Pancreas (tissue), 10 donors: Measurements from ENCODE around the gene FOLH1. TPM values are rescaled to one million over a fixed set of nuclear protein-coding genes. Genes with fewer than 3 reads are reported as not detected.
A peak's percentile ranks its signal among the peaks of the same experiment; 100 is the strongest.
"Not testable (repeated sequence)": the region's sequence is repeated elsewhere in the genome, so short reads cannot be mapped to it uniquely, and the experiment has no call there.

ENCODE experiments used
- ATAC-seq, 4 donors: fragments of 200-7000 bp; cut with Tn5 transposase; one replicate each; pipeline versions ENCODE4 v1.8.0 to v1.9.1; 2020; ENCODE audit warnings: mild to moderate bottlenecking in 4 of 4, moderate library complexity in 4 of 4
- DNase-seq, 6 donors: peaks; one replicate each; pipeline ENCODE4 v3.0.0-alpha.2; 2020
- FAIRE-seq: peaks from 2 replicates; lab custom pipeline; 2012; peaks lifted over from hg19 to GRCh38; lab: Jason Lieb, UNC
- H3K27ac ChIP-seq, 4 donors: fragments of 200-600 bp; sonication (generic); 1 replicate in 3 of 4; 2 replicates in 1 of 4; pipeline versions ENCODE4 v1.5.0 to v1.8.0; 2020
- H3K27me3 ChIP-seq, 4 donors: fragments of 200-600 bp; one replicate each; pipeline ENCODE4 v1.8.0; 2021
- H3K36me3 ChIP-seq, 3 donors: fragments of 200-600 bp; sonication (generic) in 1 of 3; one replicate each; pipeline versions ENCODE4 v1.5.0 to v1.8.0; 2020 to 2021
- H3K4me1 ChIP-seq, 3 donors: fragments of 200-600 bp; one replicate each; pipeline ENCODE4 v1.8.0; 2021
- H3K4me3 ChIP-seq, 4 donors: fragments of 200-600 bp; sonication (generic) in 2 of 4; one replicate each; pipeline versions ENCODE4 v1.5.0 to v1.8.0; 2020 to 2021
- H3K9me3 ChIP-seq, 4 donors: fragments of 200-600 bp; one replicate each; pipeline ENCODE4 v1.8.0; 2021
- WGBS, 2 donors: extraction: QIAGEN DNeasy Blood & Tissue Kit; methylation state at CpG; one replicate each; pipeline ENCODE4 v1.1.7; 2013; 5-methylcytosine and 5-hydroxymethylcytosine counted together
- intact Hi-C, 3 donors: fragments of 100-400 bp; cut with DNase I; formaldehyde crosslinking; loops; one replicate each; pipeline versions ENCODE4 v1.11.1 to v1.14.2; 2022
- polyA plus RNA-seq, 2 donors: library from polyadenylated mRNA; stranded (reverse); fragments of 200-250 nt; gene quantifications; one replicate each; pipeline ENCODE4 v1.2.3, GENCODE V29; 2013
- total RNA-seq, 6 donors: library from RNA; stranded (reverse); fragmentation: NEBNext Ultra II Directional in 4 of 6; extraction: Animal tissue kit (Norgen Biotek cat#: 25700) in 4 of 6; gene quantifications; one replicate each; pipeline versions ENCODE4 v1.2.1 to v1.2.4, GENCODE V29; 2021 to 2023
- TF ChIP-seq, protein P1 (sequence below), 4 donors: fragments of 200-600 bp; sonication (generic) in 3 of 4; IDR thresholded peaks; one replicate each; pipeline versions ENCODE4 v1.5.0 to v1.8.0; 2021; ENCODE audit warnings: antibody characterized with exemption in 4 of 4
- donor health status: healthy with polysubstance abuse.
- donor health status: DM: no; HTN: no; CAD: no; lungs with moderate emphysema.
- donor health status: DM: no; HTN: no; CAD: no.
- donor health status: control.
- donor health status: control.
- donor health status: Bipolar disorder and iron deficiency.
- donor health status: DM: yes; HTN: yes; CAD: no.
- donor health status: DM: no; HTN: no; CAD: no.
- donor health status: DM: no; HTN: no; CAD: no.
- donor health status: DM: yes; HTN: yes; CAD: no.

Gene FOLH1
- total and polyA plus RNA-seq, 8 donors: 0.12 to 0.87 (median 0.19) TPM; not detected in 3

DNA sequence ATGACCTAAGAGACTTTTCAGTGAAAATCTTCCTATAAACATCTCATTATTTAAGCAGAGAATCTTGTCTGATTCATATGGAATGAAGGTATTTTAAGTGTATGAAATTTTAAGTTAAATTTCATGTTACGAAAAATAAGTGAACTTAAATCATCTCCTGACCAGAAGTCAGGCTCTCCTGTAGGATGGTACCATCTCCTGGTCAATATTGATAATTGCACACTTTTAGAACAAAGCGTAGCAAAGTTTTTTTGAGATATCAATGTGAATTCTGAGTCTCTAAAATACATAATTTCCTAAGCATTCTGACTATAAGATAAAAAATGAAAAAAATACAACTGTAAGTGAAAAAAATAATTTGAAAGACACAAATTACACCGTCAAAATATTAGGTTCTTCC, 38.8 kb downstream of the FOLH1 start:
- H3K9me3 ChIP-seq, intact Hi-C loops, H3K36me3 ChIP-seq, H3K27me3 ChIP-seq, ATAC-seq, H3K4me3 ChIP-seq, H3K27ac ChIP-seq, H3K4me1 ChIP-seq, DNase-seq: not testable (repeated sequence)
- FAIRE-seq: peak; percentile 91
- 54 to 67% methylated on average over 3 of the region's 3 CpGs for WGBS, 2 donors

DNA sequence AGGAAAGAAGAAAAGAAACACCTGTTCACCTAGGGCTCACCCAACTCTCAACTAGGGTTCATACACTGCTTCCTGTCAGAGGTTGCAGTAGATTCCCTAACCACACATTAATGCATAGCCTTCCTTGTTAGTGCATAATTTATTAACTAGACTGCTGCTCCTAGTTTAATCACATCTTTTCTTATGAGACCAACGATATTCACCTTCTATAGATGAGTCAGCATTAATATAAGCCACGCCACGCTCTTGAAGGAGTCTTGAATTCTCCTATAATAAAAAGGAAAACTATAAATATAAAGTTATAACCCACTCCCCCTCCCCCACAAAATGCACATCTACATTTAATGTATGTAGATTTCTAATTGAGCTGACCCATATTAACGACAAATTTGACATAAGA, 39.4 kb downstream of the FOLH1 start:
- H3K27ac ChIP-seq, H3K4me3 ChIP-seq, H3K36me3 ChIP-seq, DNase-seq, H3K4me1 ChIP-seq, H3K27me3 ChIP-seq, intact Hi-C loops, ATAC-seq, H3K9me3 ChIP-seq, FAIRE-seq: not testable (repeated sequence)
- 49 to 62% methylated on average over 4 of the region's 4 CpGs for WGBS, 2 donors

DNA sequence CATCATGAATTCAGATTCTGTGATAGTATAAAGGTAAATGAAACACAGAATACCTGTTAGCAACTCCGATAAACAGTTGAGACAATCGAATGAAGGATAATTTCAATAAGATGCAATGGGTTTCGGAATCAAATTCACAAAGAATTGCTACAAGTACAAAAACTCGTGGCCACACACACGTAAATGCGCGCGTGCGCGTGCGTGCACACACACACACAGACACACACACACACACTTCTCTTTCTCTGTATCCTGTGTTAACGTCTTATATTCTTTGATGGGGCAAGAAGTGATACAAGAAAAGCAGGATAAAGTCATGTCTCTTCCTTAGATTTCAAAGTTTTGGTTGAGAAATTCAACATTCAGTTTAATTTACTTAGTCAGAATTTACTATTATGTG, 57.2 kb downstream of the FOLH1 start:
- WGBS, 2 donors: 75 to 81% methylated on average over 12 of the region's 12 CpGs
- Histone ChIP-seq H3K9me3 (no peaks in the 10 kb centered on the region), H3K27ac (no peak overlapping the region), H3K4me3 (no peak overlapping the region), H3K27me3 (no peaks in the 10 kb centered on the region), H3K4me1 (no peaks in the 10 kb centered on the region), H3K36me3 (no peaks in the 10 kb centered on the region)
- intact Hi-C loops: no loop called here
- no peak for DNase-seq
- no peak for ATAC-seq
- FAIRE-seq: no peak
- TF ChIP-seq, protein P1, sequence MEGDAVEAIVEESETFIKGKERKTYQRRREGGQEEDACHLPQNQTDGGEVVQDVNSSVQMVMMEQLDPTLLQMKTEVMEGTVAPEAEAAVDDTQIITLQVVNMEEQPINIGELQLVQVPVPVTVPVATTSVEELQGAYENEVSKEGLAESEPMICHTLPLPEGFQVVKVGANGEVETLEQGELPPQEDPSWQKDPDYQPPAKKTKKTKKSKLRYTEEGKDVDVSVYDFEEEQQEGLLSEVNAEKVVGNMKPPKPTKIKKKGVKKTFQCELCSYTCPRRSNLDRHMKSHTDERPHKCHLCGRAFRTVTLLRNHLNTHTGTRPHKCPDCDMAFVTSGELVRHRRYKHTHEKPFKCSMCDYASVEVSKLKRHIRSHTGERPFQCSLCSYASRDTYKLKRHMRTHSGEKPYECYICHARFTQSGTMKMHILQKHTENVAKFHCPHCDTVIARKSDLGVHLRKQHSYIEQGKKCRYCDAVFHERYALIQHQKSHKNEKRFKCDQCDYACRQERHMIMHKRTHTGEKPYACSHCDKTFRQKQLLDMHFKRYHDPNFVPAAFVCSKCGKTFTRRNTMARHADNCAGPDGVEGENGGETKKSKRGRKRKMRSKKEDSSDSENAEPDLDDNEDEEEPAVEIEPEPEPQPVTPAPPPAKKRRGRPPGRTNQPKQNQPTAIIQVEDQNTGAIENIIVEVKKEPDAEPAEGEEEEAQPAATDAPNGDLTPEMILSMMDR (IDR thresholded peaks at IDR 0.05): no peak

DNA sequence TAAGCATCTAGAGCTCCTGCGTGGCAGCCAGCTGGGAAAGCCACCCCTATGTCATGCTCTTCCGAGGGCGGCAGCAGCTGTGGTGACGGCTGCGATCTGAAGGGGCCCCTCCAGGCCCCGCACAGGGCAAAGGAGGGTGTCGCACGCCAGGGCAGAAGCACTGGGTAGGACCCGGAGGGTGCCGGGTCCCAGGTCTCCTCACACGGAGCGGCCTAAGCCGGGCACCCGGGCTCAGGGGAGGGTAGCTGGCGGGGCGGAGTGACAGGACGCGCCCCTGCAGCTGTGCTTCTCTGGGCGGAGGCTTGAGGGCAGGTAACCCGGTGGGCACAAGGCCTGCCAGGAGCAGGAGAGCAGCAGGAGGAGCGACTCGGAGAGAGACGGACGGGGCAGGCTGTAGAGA, 106.0 kb downstream of the FOLH1 start:
- WGBS, 2 donors: 77 to 83% methylated on average over 24 of the region's 24 CpGs
- DNase-seq: peak in 2 of 6 donors; percentile 6 to 48
- H3K27me3 ChIP-seq, H3K4me3 ChIP-seq, H3K36me3 ChIP-seq, H3K4me1 ChIP-seq, ATAC-seq, H3K27ac ChIP-seq, FAIRE-seq, intact Hi-C loops, H3K9me3 ChIP-seq: not testable (repeated sequence)

Other genes with a start within 250 kb of the FOLH1 start
- gene TRIM51G, start 224.7 kb downstream of the FOLH1 start, total RNA-seq: not detected
- gene TRIM51G, start 224.7 kb downstream of the FOLH1 start, polyA plus RNA-seq: not detected
- not detected for gene TRIM49B, start 179.8 kb downstream of the FOLH1 start, total RNA-seq
- not detected for gene TRIM49B, start 179.8 kb downstream of the FOLH1 start, polyA plus RNA-seq
- gene TRIM64C, start 149.5 kb downstream of the FOLH1 start, total RNA-seq: not detected
- not detected for gene TRIM64C, start 149.5 kb downstream of the FOLH1 start, polyA plus RNA-seq